K562 (cell line): ENCODE results near the gene ATPAF2. TPM values are rescaled to one million over a fixed set of nuclear protein-coding genes. Genes with fewer than 3 reads are reported as not detected.

Source experiments
- BRCA1 ChIP-seq, 2 experiments: fragments of 450-650 bp in 1 of 2; sonication (generic) in 1 of 2; formaldehyde crosslinking in 1 of 2; IDR thresholded peaks; 2 replicates each; pipeline versions ENCODE4 v1.5.0 to v1.6.1; 2017 to 2020; ENCODE audit warnings: mild to moderate bottlenecking in 1 of 2, missing genetic modification reagents in 1 of 2
- DMBX1 ChIP-seq: fragments of 250-450 bp; sonication (Bioruptor Pico); IDR thresholded peaks from 2 replicates; pipeline ENCODE4 v1.8.0; 2022; ENCODE audit warnings: inconsistent platforms, mild to moderate bottlenecking, moderate library complexity, borderline replicate concordance
- ETS2 ChIP-seq: IDR thresholded peaks from 2 replicates; pipeline ENCODE4 v1.6.1; 2016; ENCODE audit warnings: borderline replicate concordance, missing genetic modification characterization, mild to moderate bottlenecking, moderate library complexity, missing compliant biosample characterization; ENCODE audit not compliant: poor library complexity, severe bottlenecking
- GTF3C2 ChIP-seq: IDR thresholded peaks from 3 replicates; pipeline ENCODE4 v1.6.1; 2011; ENCODE audit warnings: borderline replicate concordance, mild to moderate bottlenecking, moderate library complexity; ENCODE audit not compliant: insufficient read length; ENCODE audit errors: extremely low read depth
- IFI16 ChIP-seq: fragments of 250-450 bp; sonication (Bioruptor Pico); IDR thresholded peaks from 2 replicates; pipeline ENCODE4 v2.1.2; 2022; ENCODE audit warnings: mild to moderate bottlenecking, inconsistent platforms
- MTA2 ChIP-seq: fragments of 450-650 bp; IDR thresholded peaks from 2 replicates; pipeline ENCODE4 v1.6.1; 2016; ENCODE audit warnings: low read depth
- RFX5 ChIP-seq: IDR thresholded peaks from 2 replicates; pipeline ENCODE4 v1.6.1; 2011; ENCODE audit warnings: low read depth, mild to moderate bottlenecking, improper control_type of control experiment, low read length
- ZBTB26 ChIP-seq: fragments of 450-650 bp; formaldehyde crosslinking; IDR thresholded peaks from 2 replicates; pipeline ENCODE4 v1.4.0; 2022; ENCODE audit warnings: missing genetic modification characterization
- ZKSCAN8 ChIP-seq: fragments of 200-800 bp; sonication (Bioruptor generic); IDR thresholded peaks from 2 replicates; pipeline ENCODE4 v1.6.1; 2016; ENCODE audit warnings: missing genetic modification characterization, missing compliant biosample characterization
- ZNF407 ChIP-seq: fragments of 450-650 bp; IDR thresholded peaks from 2 replicates; pipeline ENCODE4 v1.6.1; 2016; ENCODE audit warnings: low read depth
- ZNF586 ChIP-seq: fragments of 450-650 bp; formaldehyde crosslinking; conservative IDR thresholded peaks from 2 replicates; pipeline ENCODE4 v1.4.0; 2020; ENCODE audit warnings: mild to moderate bottlenecking, moderate library complexity
- ZNF655 ChIP-seq: fragments of 250-450 bp; sonication (Bioruptor Pico); IDR thresholded peaks from 2 replicates; pipeline ENCODE4 v1.5.0; 2021
- ZNF830 ChIP-seq: fragments of 250-450 bp; sonication (Bioruptor Pico); IDR thresholded peaks from 2 replicates; pipeline ENCODE4 v1.5.0; 2021; ENCODE audit warnings: mild to moderate bottlenecking
- ZZZ3 ChIP-seq: fragments of 450-650 bp; IDR thresholded peaks from 2 replicates; pipeline ENCODE4 v1.6.1; 2016; ENCODE audit warnings: antibody characterized with exemption, mild to moderate bottlenecking, moderate library complexity
- polyA plus RNA-seq, 8 experiments: library from polyadenylated mRNA; depleted of rRNA in 4 of 8; stranded (reverse) in 5 of 8; unstranded in 3 of 8; fragments of >200 nt; fragmentation: Nextera tagmentation in 2 of 8; fragmentation: Illumina TruSeq in 1 of 8; extraction: Ambion mirVana in 2 of 8; extraction: Trizol in 1 of 8; gene quantifications; 2 replicates each; pipeline versions ENCODE4 v1.2.1 to v1.2.3, GENCODE V29; 2011 to 2014; ENCODE audit warnings: inconsistent platforms in 1 of 8, missing spikeins in 1 of 8
- total RNA-seq, 7 experiments: library from RNA; depleted of rRNA in 6 of 7; stranded (reverse); fragments of >200 nt in 6 of 7; fragmentation: Illumina TruSeq in 2 of 7; extraction: Trizol in 2 of 7; gene quantifications; 2 replicates each; pipeline versions ENCODE4 v1.2.1 to v1.2.3, GENCODE V29; 2011 to 2021; ENCODE audit warnings: low replicate concordance in 1 of 7
- TF ChIP-seq, protein P1 (sequence below): fragments of 250-450 bp; sonication (Bioruptor Pico); IDR thresholded peaks from 2 replicates; pipeline ENCODE4 v1.8.0; 2021; ENCODE audit warnings: moderate library complexity, mild to moderate bottlenecking, inconsistent platforms

Gene ATPAF2
- total and polyA plus RNA-seq, 9 of the 15 experiments (the other 6 are each of a cell fraction or from before 2014, with no cell fraction given): 2.1 to 19.2 (median 11.3) TPM

DNA sequence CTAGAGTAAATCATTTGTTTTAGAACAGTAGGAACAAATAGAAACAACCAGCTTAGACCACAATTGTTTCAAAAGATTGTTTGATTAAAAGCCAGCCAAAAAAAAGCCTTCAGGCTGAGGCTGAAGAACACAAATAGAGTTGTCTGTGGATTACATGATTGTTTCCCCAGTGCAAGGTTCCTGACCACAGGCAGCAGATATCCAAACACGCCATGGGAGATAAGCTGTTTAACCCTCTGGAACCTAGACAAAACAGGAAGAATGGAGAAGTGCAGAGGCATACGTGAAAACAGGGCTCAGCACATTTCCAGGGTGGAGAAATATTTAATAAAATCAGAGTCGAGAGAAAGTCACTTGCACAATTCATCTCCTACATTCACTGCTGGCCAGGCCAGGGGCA lies 21.0 kb downstream of the ATPAF2 start (continued):
- TF ChIP-seq GTF3C2: no peak
- TF ChIP-seq ETS2: no peak
- no peak for TF ChIP-seq ZKSCAN8 (CRISPR knock-in tag)
- TF ChIP-seq ZBTB26 (CRISPR knock-in tag): no peak
- TF ChIP-seq RFX5: no peak
- peak; percentile 60 for TF ChIP-seq MTA2
- TF ChIP-seq, protein P1, sequence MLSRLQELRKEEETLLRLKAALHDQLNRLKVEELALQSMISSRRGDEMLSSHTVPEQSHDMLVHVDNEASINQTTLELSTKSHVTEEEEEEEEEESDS (CRISPR knock-in tag): no peak
- TF ChIP-seq ZNF830 (CRISPR knock-in tag): no peak
- no peak for TF ChIP-seq ZZZ3
- TF ChIP-seq DMBX1 (CRISPR knock-in tag): no peak
- no peak for TF ChIP-seq ZNF586 (CRISPR knock-in tag)
- no peak for TF ChIP-seq ZNF407
- TF ChIP-seq IFI16 (CRISPR knock-in tag): no peak
- TF ChIP-seq ZNF655 (CRISPR knock-in tag): no peak
- TF ChIP-seq BRCA1 (IDR thresholded peaks at IDR 0.05): no peak
- TF ChIP-seq BRCA1 (CRISPR knock-in tag; IDR thresholded peaks at IDR 0.05): no peak
